GM12874 (cell line): ENCODE measurements around the gene TOMM6.

Experiments
- TF ChIP-seq, protein P1 (sequence below): IDR thresholded peaks from 2 replicates; pipeline ENCODE4 v1.5.1; 2011; ENCODE audit warnings: low read depth, mild to moderate bottlenecking, control low read depth, low read length, moderate library complexity; ENCODE audit not compliant: insufficient read depth

TOMM6 gene

DNA sequence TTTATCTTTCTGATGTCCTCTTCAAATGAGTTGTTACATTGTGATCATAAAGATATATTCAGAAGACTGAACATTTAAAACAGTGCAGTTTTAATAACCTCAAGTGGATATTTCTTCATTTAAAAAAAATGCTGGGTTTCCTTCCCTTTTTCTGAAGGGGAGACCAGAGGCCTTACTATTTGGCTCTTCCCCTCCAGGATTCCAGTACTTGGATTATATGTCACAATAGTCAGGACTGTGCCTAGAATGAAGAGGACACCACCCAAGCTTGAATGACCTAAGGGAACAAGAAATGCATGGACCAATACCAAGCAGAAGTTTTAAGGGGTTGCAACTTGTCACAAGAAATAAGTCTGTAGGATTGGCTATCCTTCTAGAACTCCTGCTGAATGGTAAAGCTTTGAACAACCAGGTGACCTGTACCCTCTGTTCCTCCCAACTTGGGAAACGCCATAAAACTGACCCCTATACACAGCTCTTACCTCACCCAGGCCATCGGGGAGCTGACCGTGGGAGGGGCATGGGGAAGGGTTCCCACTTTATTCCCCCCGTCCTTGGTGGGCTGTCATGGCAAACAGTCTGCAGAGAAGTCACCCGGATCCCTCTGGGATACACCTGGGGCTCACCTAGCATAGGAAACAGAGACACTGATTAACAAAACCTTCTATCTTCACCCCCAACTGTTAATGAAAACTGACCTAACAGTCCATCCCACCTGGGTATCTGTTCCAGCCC is 9.8 kb upstream of the TOMM6 start:
- TF ChIP-seq, protein P1, sequence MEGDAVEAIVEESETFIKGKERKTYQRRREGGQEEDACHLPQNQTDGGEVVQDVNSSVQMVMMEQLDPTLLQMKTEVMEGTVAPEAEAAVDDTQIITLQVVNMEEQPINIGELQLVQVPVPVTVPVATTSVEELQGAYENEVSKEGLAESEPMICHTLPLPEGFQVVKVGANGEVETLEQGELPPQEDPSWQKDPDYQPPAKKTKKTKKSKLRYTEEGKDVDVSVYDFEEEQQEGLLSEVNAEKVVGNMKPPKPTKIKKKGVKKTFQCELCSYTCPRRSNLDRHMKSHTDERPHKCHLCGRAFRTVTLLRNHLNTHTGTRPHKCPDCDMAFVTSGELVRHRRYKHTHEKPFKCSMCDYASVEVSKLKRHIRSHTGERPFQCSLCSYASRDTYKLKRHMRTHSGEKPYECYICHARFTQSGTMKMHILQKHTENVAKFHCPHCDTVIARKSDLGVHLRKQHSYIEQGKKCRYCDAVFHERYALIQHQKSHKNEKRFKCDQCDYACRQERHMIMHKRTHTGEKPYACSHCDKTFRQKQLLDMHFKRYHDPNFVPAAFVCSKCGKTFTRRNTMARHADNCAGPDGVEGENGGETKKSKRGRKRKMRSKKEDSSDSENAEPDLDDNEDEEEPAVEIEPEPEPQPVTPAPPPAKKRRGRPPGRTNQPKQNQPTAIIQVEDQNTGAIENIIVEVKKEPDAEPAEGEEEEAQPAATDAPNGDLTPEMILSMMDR = no peak

DNA sequence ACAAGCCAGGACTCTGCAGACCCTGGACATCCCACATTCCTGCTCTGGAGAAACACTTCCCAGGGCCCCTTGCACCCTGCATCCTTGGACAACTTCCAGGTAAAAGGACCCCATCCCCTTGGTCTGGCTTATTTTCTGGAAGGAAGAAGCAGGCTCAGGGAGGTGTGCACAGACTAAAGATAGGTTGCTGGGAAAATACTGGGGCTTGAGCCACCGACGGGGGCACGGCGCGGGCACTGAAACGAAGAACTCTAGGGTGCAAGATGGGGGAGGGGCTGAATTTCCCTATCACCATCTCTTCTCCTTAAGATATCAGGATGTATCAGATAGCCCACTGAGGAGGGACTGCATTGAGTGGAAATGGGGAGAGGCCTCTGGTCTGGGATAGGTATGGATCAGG is 8.6 kb upstream of the TOMM6 start:
- TF ChIP-seq, protein P1 = no peak

DNA sequence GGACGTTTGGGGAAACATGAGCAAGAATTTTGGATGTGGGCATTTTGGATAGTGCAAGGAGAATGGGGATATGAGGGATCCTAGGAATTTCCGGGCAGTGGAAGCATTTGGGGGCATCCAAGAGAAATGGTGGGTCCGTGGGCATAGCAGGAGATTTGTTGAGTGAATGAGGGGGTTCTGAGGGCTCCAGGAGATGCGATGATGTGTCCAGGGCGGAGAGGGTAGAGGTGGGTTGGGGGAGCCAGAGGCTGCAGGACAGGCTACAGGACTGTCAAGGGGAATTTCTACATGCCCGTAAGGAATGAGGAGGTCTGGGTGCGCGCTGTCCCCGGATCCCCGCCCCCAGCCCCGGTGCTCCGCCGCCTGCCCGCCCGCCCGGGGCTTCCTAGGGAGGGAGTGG is 8.2 kb upstream of the TOMM6 start:
- TF ChIP-seq, protein P1 = no peak

DNA sequence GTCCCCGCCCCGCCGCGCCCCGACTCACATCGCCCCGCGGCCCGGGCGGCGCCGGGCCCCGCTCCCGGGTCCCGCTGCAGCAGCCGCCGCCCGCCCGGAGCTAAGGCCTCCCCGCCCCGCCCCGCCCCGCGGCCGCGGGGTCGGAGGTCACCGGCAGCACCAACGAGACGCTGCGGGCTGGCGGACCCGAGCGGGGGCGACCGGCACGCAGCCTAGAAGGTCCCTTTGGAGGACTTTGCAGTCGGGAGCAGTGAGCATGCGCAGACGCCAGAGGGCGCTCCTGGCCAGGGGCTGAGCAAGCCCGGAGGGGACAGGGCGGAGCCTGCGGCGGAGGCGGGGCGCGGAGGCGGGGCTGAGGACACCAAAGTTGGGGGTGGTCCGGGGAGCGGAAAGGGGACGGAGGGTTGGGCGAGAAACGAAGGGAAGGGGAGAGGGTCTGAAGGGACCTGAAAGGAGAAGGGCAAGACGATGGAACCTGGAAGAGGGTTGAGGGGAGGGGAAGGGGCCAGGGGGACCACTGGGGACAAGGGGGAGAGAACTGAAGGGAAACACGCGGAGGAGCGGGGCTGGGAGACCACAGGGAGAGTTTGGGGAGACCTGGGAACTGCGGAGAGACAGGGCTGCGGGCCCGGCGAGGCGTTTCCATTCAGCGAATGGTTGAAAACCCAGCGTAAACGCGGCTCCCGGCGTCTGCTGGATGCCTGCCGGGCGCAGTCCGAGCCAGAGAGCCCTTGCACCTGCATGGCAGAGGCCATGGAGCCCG is 7.5 kb upstream of the TOMM6 start, which contains the start of gene FRS3:
FRS3 (minus strand) TSS at position 113 of the 763 bp plus-strand sequence. CDS start 2,913 bp downstream, outside the sequence.
- TF ChIP-seq, protein P1 = peak; percentile 97

DNA sequence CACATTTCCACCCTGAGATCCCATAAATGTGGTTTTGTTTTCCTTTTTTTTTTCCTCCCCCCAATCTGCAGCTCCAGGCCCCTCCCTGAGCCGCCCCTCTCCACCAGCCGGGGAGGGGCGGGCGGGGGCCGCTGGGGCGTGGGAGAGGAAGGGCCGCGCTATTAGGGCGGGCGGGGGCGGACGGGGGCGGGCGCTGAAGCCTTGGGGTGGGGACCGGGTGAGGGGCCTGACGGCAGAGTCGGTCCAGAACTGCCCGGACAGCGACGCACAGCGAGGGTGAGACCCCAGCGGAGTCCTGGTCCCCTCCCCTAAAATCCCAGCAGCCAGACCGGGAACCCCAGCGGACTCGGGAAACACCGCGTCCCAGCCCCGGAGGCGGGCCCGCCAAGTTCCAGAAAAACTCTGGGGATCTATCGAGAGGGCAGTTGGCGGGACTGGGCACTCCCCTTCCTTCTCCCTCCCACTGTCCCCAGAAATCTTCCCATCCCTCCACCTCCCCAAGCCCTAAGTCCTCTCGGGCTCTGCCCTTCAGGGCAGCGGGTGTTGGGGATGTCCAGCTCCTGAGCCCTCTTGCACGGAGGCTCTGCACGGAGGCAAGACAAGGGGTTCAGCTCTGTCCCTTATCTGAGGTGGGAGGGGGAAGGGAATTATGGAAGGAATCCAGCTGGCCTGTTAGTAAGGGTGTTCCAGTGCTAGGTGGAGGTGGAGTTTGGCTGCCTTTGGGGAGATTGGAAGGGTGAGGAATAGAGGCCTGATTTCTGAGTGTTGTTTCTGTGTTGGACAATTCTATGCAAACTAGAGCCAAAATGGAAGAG is 6.7 kb upstream of the TOMM6 start, which contains the start of gene PRICKLE4:
PRICKLE4 (plus strand) TSS at position 232 of the 815 bp plus-strand sequence. CDS start 2,692 bp downstream, outside the sequence.
- TF ChIP-seq, protein P1 = no peak

DNA sequence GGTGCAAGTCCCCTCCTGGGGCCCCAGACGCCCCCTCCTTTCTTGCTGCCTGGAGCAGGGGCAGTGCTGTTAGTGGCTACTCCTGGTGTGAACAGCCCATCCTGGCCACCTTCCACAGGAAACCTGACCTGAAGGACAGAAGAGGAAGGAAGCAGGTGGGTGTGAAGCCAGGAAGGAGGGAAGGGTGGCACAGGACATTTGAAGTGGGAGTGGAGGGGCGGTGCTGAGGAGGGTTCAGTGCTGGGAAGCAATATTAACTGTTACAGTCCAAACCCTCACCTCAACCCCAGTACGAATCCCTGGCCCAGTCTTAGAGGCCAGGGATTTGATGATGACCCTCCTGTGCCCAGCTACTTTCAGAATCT is 6.1 kb upstream of the TOMM6 start:
- TF ChIP-seq, protein P1 = no peak
